GM10248 (cell line): ENCODE data around the gene SYNE2.

ENCODE experiments used
- CTCF ChIA-PET: fragments of 300-600 bp; sonication (Branson Sonifier 250); formaldehyde crosslinking; extraction: SDS; loops from one replicate; lab custom pipeline; 2021; ENCODE audit warnings: antibody characterized with exemption; lab: Yijun Ruan, JAX
- POLR2A ChIA-PET: fragments of 350-650 bp; sonication (Branson Sonifier 250); formaldehyde crosslinking; extraction: SDS; loops from one replicate; lab custom pipeline; 2020; ENCODE audit warnings: antibody characterized with exemption; lab: Yijun Ruan, JAX
- DNase-seq: peaks from one replicate; pipeline ENCODE4 v3.0.0; 2012; ENCODE audit errors: extremely low spot score
- CTCF ChIP-seq: IDR thresholded peaks from 2 replicates; pipeline ENCODE4 v1.5.1; 2012; ENCODE audit warnings: mild to moderate bottlenecking, low read depth; ENCODE audit errors: extremely low read depth, missing control alignments, control extremely low read depth

Gene SYNE2

GRCh38 chr14:64193821-64194220 is 341.0 kb downstream of the SYNE2 start:
- ChIA-PET CTCF (interaction anchor here (1.1 to 1.8 kb wide), 4 partner anchors 13 to 56 kb away, joined by 3 to 5 read pairs (median 4); no protein-coding TSS in a partner anchor), POLR2A (no interaction called here)
- TF ChIP-seq CTCF: no peak
- no peak for DNase-seq

GRCh38 chr14:64194404-64194803 is 341.6 kb downstream of the SYNE2 start:
- TF ChIP-seq CTCF: no peak
- CTCF ChIA-PET: interaction anchor here (1.1 to 1.8 kb wide), 4 partner anchors 13 to 57 kb away, joined by 3 to 5 read pairs (median 4); no protein-coding TSS in a partner anchor
- POLR2A ChIA-PET: no interaction called here
- DNase-seq: no peak

- TF ChIP-seq CTCF: no peak
- peak; percentile 46 for DNase-seq
- ChIA-PET CTCF (interaction anchor here (1.0 to 1.8 kb wide), 8 partner anchors 12 to 108 kb away, joined by 3 to 5 read pairs (median 4); no protein-coding TSS in a partner anchor), POLR2A (no interaction called here)
Measured at GRCh38 chr14:64195199-64195598, 342.4 kb downstream of the SYNE2 start.

- TF ChIP-seq CTCF: no peak
- ChIA-PET POLR2A (no interaction called here), CTCF (interaction anchor here (1.1 to 1.6 kb wide), 3 partner anchors 11 to 99 kb away, joined by 4 to 5 read pairs (median 5); no protein-coding TSS in a partner anchor)
- DNase-seq: no peak
Measured at GRCh38 chr14:64196056-64196455, 343.3 kb downstream of the SYNE2 start.

DNA sequence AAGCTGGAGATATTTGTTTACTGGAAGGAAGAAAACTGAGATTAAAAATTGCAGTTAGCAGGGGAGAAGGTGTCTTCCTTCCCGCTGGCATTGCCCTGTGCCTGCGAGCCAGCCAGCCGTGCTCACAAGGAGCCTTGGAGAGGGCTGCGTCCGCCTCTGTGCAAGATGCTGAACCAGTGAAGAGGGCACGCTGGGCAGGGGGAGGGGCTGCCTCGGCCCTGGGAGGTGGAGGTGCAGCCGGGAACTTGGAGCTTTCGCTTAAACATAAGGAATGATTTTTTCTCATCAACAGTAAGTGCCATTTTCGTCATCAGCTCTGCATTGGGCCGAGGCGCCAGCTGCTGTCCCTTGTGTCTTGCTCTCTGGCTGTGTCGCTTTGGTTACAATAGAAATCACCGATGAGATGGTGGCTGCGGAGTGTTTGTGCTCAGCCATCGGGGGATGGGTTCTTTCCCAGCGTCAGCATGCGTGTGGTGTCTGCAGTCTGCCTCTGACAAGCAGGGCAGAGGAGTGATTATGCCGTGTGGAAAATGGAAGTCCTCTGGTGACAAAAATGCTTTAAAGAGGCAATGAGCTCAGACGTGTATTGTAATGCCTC is 344.1 kb downstream of the SYNE2 start:
- ChIA-PET POLR2A (no interaction called here), CTCF (no interaction called here)
- no peak for DNase-seq
- no peak for TF ChIP-seq CTCF

GRCh38 chr14:64197996-64198395 is 345.2 kb downstream of the SYNE2 start:
- ChIA-PET POLR2A (no interaction called here), CTCF (no interaction called here)
- no peak for TF ChIP-seq CTCF
- no peak for DNase-seq

DNA sequence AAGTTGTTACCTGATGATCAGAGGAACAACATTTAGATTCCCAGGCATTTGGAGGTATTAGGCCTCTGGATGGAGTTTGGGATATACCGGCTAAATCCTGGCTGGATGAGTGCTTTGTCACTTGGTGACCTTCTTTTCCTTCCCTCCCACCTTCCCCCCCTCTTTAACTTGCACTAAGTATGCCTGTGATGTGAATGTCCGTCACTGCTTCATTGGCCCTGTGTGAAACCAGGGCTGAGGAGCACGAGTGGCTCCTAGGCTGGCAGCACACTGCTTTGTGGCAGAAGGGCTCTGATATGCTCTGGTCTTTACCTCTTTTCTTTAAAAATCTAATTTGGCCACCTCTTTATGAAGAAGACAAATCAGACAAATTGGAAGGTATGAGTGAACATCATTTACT is 345.7 kb downstream of the SYNE2 start:
- DNase-seq: no peak
- ChIA-PET POLR2A (no interaction called here), CTCF (no interaction called here)
- no peak for TF ChIP-seq CTCF
